A549 treated with ZK216348 at 1 μM for 4 hours (cell line): ENCODE measurements around the gene GCGR. TPM values are rescaled to one million over a fixed set of nuclear protein-coding genes. Genes with fewer than 3 reads are reported as not detected.

Source experiments
- total RNA-seq: library from RNA; stranded (reverse); fragments of 200-300 nt; extraction: Qiagen RNA extraction; gene quantifications from 5 replicates; pipeline ENCODE4 v1.2.3, GENCODE V29; 2022; ENCODE audit warnings: low read depth

Gene GCGR
- total RNA-seq = 0.11 to 0.52 TPM (median 0.31 TPM) in 4 of 5 replicates, not detected in the other

GRCh38 chr17:81803728-81804558 lies at the start of gene GCGR:
Gene GCGR, plus strand, starts transcription at chr17:81804150. Its CDS starts 4,869 bp downstream, at chr17:81809019.

DNA sequence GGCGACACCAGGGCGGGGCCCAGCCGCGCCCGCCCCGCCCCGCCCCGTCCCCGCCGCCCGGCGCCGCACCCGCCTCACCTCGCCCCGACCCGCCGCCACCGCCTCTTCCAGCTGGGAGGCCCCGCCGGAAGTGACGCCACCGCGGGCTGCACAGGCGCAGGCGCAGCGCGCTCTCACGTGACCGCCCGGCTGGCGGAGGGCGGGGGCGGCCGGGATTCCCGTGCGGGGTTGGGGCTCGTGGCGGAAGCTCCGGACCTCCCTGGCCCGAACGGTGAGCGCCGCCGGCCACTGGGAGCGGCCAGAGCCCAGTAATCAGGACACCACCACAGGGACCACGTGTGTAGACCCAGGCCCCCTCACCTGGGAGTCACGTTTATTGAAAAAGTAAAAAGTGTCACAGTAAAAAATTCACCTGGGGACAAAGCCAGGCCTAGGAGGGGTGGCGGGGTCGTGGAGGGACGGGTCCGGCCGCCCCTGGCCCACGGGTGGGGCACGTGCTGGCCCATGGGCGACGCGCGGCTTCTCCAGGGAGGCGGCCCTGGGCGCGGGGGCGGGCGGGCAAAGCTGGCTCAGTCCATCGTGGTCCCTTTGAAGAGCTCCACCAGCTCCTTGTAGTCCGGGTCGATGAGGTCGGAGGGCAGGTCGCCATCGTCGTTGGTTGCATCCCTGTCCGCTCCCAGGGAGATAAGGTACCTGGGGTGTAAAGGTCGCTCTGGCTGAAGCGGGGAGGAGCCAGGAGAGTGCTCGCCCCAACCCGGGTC lies 29.4 kb downstream of the GCGR start, which contains the start of gene MCRIP1:
Gene MCRIP1 (minus strand): TSS at position 132 of the 761 bp plus-strand sequence. CDS start 8,785 bp downstream, outside the sequence.

GRCh38 chr17:81834831-81835267 lies 30.9 kb downstream of the GCGR start, which contains the start of gene PPP1R27:
Gene PPP1R27, minus strand, starts transcription at chr17:81835050. Its CDS starts 97 bp downstream, at chr17:81834953.

GRCh38 chr17:81859906-81860755 lies 56.2 kb downstream of the GCGR start, which contains the start of gene P4HB:
Gene P4HB, minus strand, starts transcription at chr17:81860535. Its CDS starts 64 bp downstream, at chr17:81860471.

Other genes starting within 250 kb of the GCGR start
- gene NPLOC4, start 167.0 kb upstream of the GCGR start, total RNA-seq = 80.3 to 105 TPM (median 101 TPM) in 5 replicates
- 2.5 to 6.8 TPM (median 4.7 TPM) in 5 replicates for gene TSPAN10, start 167.0 kb upstream of the GCGR start, total RNA-seq
- 1.1 to 3.6 TPM (median 1.8 TPM) in 5 replicates for gene PDE6G, start 147.6 kb upstream of the GCGR start, total RNA-seq
- 21.5 to 68.1 TPM (median 60.6 TPM) in 5 replicates for gene OXLD1, start 137.5 kb upstream of the GCGR start, total RNA-seq
- 51.5 to 77.1 TPM (median 63.3 TPM) in 5 replicates for gene CCDC137, start 137.4 kb upstream of the GCGR start, total RNA-seq
- gene ARL16, start 120.4 kb upstream of the GCGR start, total RNA-seq = 42.5 to 51.4 TPM (median 49.4 TPM) in 5 replicates
- gene HGS, start 120.1 kb upstream of the GCGR start, total RNA-seq = 133 to 232 TPM (median 219 TPM) in 5 replicates
- gene MRPL12, start 100.8 kb upstream of the GCGR start, total RNA-seq = 187 to 318 TPM (median 295 TPM) in 5 replicates
- gene SLC25A10, start 91.9 kb upstream of the GCGR start, total RNA-seq = 20.2 to 48.4 TPM (median 42.0 TPM) in 5 replicates
- 70.3 to 110 TPM (median 93.6 TPM) in 5 replicates for gene MCRIP1, start 29.1 kb downstream of the GCGR start, total RNA-seq
- 0.15 TPM in 1 of 5 replicates, not detected in the others for gene PPP1R27, start 30.9 kb downstream of the GCGR start, total RNA-seq
- 698 to 774 TPM (median 714 TPM) in 5 replicates for gene P4HB, start 56.4 kb downstream of the GCGR start, total RNA-seq
- 606 to 641 TPM (median 628 TPM) in 5 replicates for gene ARHGDIA, start 67.2 kb downstream of the GCGR start, total RNA-seq
- gene ALYREF, start 87.4 kb downstream of the GCGR start, total RNA-seq = 164 to 260 TPM (median 251 TPM) in 5 replicates
- gene ANAPC11, start 87.6 kb downstream of the GCGR start, total RNA-seq = 168 to 294 TPM (median 269 TPM) in 5 replicates
- 0.44 to 0.65 TPM (median 0.58 TPM) in 4 of 5 replicates, not detected in the other for gene NPB, start 98.1 kb downstream of the GCGR start, total RNA-seq
- 14.4 to 18.1 TPM (median 16.1 TPM) in 5 replicates for gene PCYT2, start 107.2 kb downstream of the GCGR start, total RNA-seq
- gene SIRT7, start 114.0 kb downstream of the GCGR start, total RNA-seq = 26.8 to 48.2 TPM (median 44.3 TPM) in 5 replicates
- 23.8 to 45.5 TPM (median 38.0 TPM) in 5 replicates for gene MAFG, start 123.6 kb downstream of the GCGR start, total RNA-seq
- 45.0 to 90.7 TPM (median 84.5 TPM) in 5 replicates for gene PYCR1, start 133.2 kb downstream of the GCGR start, total RNA-seq
- gene MYADML2, start 143.1 kb downstream of the GCGR start, total RNA-seq = not detected in 5 replicates
- 0.29 to 0.66 TPM (median 0.49 TPM) in 4 of 5 replicates, not detected in the other for gene NOTUM, start 157.0 kb downstream of the GCGR start, total RNA-seq
- 16.0 to 28.1 TPM (median 27.1 TPM) in 5 replicates for gene ASPSCR1, start 173.5 kb downstream of the GCGR start, total RNA-seq
- gene CENPX, start 218.7 kb downstream of the GCGR start, total RNA-seq = 139 to 201 TPM (median 179 TPM) in 5 replicates
- 8.8 to 17.9 TPM (median 15.3 TPM) in 5 replicates for gene LRRC45, start 219.2 kb downstream of the GCGR start, total RNA-seq
- 21.9 to 40.8 TPM (median 38.8 TPM) in 5 replicates for gene RAC3, start 227.5 kb downstream of the GCGR start, total RNA-seq
- gene DCXR, start 233.5 kb downstream of the GCGR start, total RNA-seq = 57.4 to 102 TPM (median 94.1 TPM) in 5 replicates
- gene RFNG, start 247.7 kb downstream of the GCGR start, total RNA-seq = 13.5 to 28.2 TPM (median 22.6 TPM) in 5 replicates
- gene GPS1, start 247.7 kb downstream of the GCGR start, total RNA-seq = 77.3 to 147 TPM (median 138 TPM) in 5 replicates